Measurements from ENCODE around the gene ZNF474. TPM values are rescaled to one million over a fixed set of nuclear protein-coding genes. Genes with fewer than 3 reads are reported as not detected.
A peak's percentile ranks its signal among the peaks of the same experiment; 100 is the strongest.

ZNF474 gene
- total and polyA plus RNA-seq, 7 experiments from 2014 or later, result 0.24 TPM; not detected in 4

GRCh38 chr5:122156724-122157325 is 27.5 kb downstream of the ZNF474 start:
- CTCF ChIA-PET, result interaction anchor here (1.2 kb wide), 1 partner anchor 11 kb away, joined by 3 read pairs; no protein-coding TSS in a partner anchor

GRCh38 chr5:122162100-122162638 is 32.8 kb downstream of the ZNF474 start:
- H3K4me3 ChIP-seq (ENCODE audit: low read length), result no peak overlapping the region
- Mint-ChIP-seq H3K27me3 (peaks cover 0 to 4% (median 0%) of the 10 kb centered on the region in 5 donors), H3K4me1 (no peaks in the 10 kb centered on the region), H3K4me3 (no peak overlapping the region), H3K36me3 (no peaks in the 10 kb centered on the region), H3K9me3 (no peaks in the 10 kb centered on the region), H3K27ac (no peak overlapping the region)
- no peaks in the 10 kb centered on the region for H3K4me1 ChIP-seq (ENCODE audit: control insufficient read depth in 2 of 2, insufficient read depth in 2 of 2, low read length in 2 of 2)
- intact Hi-C loops (cut with micrococcal nuclease), result no loop called here
- ATAC-seq (no peak), DNase-seq (no peak)
- H3K9me3 ChIP-seq (ENCODE audit: control insufficient read depth in 2 of 3, low read length in 3 of 3), result no peaks in the 10 kb centered on the region
- H3K27ac ChIP-seq (ENCODE audit: low read depth, low read length), result no peak overlapping the region
- no peaks in the 10 kb centered on the region for H3K36me3 ChIP-seq (ENCODE audit: control insufficient read depth in 2 of 3, insufficient read depth in 3 of 3, low read length in 3 of 3)
- no peaks in the 10 kb centered on the region for H3K27me3 ChIP-seq (ENCODE audit: control insufficient read depth in 2 of 2, insufficient read depth in 2 of 2, low read length in 2 of 2)
- ChIA-PET POLR2A (no interaction called here), CTCF (no interaction called here)

More at GRCh38 chr5:122156724-122157325, 27.5 kb downstream of the ZNF474 start:
- H3K27ac ChIP-seq (ENCODE audit: low read depth, low read length), result no peak overlapping the region
- POLR2A ChIA-PET, result no interaction called here
- no peak for ATAC-seq
- no peaks in the 10 kb centered on the region for H3K9me3 ChIP-seq (ENCODE audit: control insufficient read depth in 2 of 3, low read length in 3 of 3)
- H3K27me3 Mint-ChIP-seq, result peaks cover 0 to 4% (median 0%) of the 10 kb centered on the region in 5 donors
- no peaks in the 10 kb centered on the region for H3K4me1 ChIP-seq (ENCODE audit: control insufficient read depth in 2 of 2, insufficient read depth in 2 of 2, low read length in 2 of 2)
- H3K4me3 ChIP-seq (ENCODE audit: low read length), result no peak overlapping the region
- H3K9me3 Mint-ChIP-seq, result no peaks in the 10 kb centered on the region
- peaks cover 0 to 26% (median 9%) of the 10 kb centered on the region in 7 donors for H3K4me1 Mint-ChIP-seq
- H3K36me3 ChIP-seq (ENCODE audit: control insufficient read depth in 2 of 3, insufficient read depth in 3 of 3, low read length in 3 of 3), result no peaks in the 10 kb centered on the region
- H3K4me3 Mint-ChIP-seq, result no peak overlapping the region
- peak in 4 of 9 donors; percentile 4 to 20 (median 17) for DNase-seq
- no peaks in the 10 kb centered on the region for H3K27me3 ChIP-seq (ENCODE audit: control insufficient read depth in 2 of 2, insufficient read depth in 2 of 2, low read length in 2 of 2)
- intact Hi-C loops (cut with micrococcal nuclease), result no loop called here
- no peaks in the 10 kb centered on the region for H3K36me3 Mint-ChIP-seq
- no peak overlapping the region for H3K27ac Mint-ChIP-seq

DNA sequence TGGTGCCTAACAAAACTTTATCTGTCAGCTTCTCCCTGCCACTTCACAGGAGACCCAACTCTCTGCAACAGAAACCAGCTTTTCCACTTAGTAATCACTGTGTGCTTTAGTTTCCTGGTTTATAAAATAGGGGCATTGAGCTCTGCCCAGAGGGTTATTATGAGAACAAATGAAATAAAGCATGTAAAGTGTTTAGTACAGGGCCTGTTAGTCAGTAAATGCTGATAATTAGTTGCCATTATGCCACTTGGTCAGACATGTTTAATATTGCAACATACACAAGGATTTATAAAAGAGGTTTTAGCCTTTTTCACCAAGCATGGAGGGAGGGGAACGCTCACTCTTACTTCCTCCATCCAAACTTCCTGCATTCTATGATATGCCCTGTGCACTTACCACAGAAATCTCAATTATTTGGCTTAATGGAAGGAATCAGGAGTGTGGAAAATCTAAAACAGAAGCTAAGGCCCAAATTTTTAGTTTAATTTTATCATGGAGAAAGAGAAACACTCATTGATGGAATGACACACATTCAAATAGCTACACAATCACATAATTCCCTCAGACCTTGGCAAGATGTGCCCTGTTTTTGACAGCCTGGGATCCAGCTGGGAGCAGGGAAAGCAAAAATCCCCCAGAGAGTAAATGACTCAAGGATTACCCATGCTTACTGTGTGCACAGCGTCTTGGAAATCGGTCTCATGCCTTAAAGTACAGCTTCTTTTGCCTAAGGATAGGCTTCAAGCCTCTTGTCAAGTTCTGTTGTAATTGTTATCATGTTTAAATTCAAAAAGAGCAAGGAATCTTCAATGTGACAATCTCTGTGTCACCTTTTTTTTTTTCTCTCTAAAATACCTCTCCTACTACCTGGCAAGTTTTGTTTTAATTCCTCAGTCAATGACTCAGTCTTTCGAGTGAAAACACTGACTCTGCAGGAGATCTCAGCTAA is 34.0 kb downstream of the ZNF474 start:
- H3K4me3 ChIP-seq (ENCODE audit: low read length), result no peak overlapping the region
- ATAC-seq (no peak), DNase-seq (no peak)
- no peaks in the 10 kb centered on the region for H3K4me1 ChIP-seq (ENCODE audit: control insufficient read depth in 2 of 2, insufficient read depth in 2 of 2, low read length in 2 of 2)
- ChIA-PET CTCF (no interaction called here), POLR2A (no interaction called here)
- H3K27ac Mint-ChIP-seq, result no peak overlapping the region
- H3K9me3 Mint-ChIP-seq, result no peaks in the 10 kb centered on the region
- intact Hi-C loops (cut with micrococcal nuclease), result no loop called here
- H3K4me1 Mint-ChIP-seq, result no peaks in the 10 kb centered on the region
- no peaks in the 10 kb centered on the region for H3K9me3 ChIP-seq (ENCODE audit: control insufficient read depth in 2 of 3, low read length in 3 of 3)
- H3K36me3 ChIP-seq (ENCODE audit: control insufficient read depth in 2 of 3, insufficient read depth in 3 of 3, low read length in 3 of 3), result no peaks in the 10 kb centered on the region
- no peaks in the 10 kb centered on the region for H3K27me3 ChIP-seq (ENCODE audit: control insufficient read depth in 2 of 2, insufficient read depth in 2 of 2, low read length in 2 of 2)
- no peak overlapping the region for H3K4me3 Mint-ChIP-seq
- H3K27ac ChIP-seq (ENCODE audit: low read depth, low read length), result no peak overlapping the region
- no peaks in the 10 kb centered on the region for H3K36me3 Mint-ChIP-seq
- peaks cover 0 to 4% (median 0%) of the 10 kb centered on the region in 5 donors for H3K27me3 Mint-ChIP-seq

GRCh38 chr5:122164070-122164435 is 34.7 kb downstream of the ZNF474 start:
- ATAC-seq, result no peak
- no peak overlapping the region for H3K27ac ChIP-seq (ENCODE audit: low read depth, low read length)
- no peak overlapping the region for H3K4me3 ChIP-seq (ENCODE audit: low read length)
- intact Hi-C loops (cut with micrococcal nuclease), result no loop called here
- DNase-seq, result no peak
- ChIA-PET POLR2A (no interaction called here), CTCF (no interaction called here)
- H3K4me3 Mint-ChIP-seq, result no peak overlapping the region
- H3K36me3 Mint-ChIP-seq, result no peaks in the 10 kb centered on the region
- H3K27me3 Mint-ChIP-seq, result peaks cover 0 to 6% (median 0%) of the 10 kb centered on the region in 5 donors
- H3K27ac Mint-ChIP-seq, result no peak overlapping the region
- H3K27me3 ChIP-seq (ENCODE audit: control insufficient read depth in 2 of 2, insufficient read depth in 2 of 2, low read length in 2 of 2), result no peaks in the 10 kb centered on the region
- no peaks in the 10 kb centered on the region for H3K9me3 ChIP-seq (ENCODE audit: control insufficient read depth in 2 of 3, low read length in 3 of 3)
- no peaks in the 10 kb centered on the region for H3K36me3 ChIP-seq (ENCODE audit: control insufficient read depth in 2 of 3, insufficient read depth in 3 of 3, low read length in 3 of 3)
- no peaks in the 10 kb centered on the region for H3K9me3 Mint-ChIP-seq
- H3K4me1 ChIP-seq (ENCODE audit: control insufficient read depth in 2 of 2, insufficient read depth in 2 of 2, low read length in 2 of 2), result no peaks in the 10 kb centered on the region
- no peaks in the 10 kb centered on the region for H3K4me1 Mint-ChIP-seq

DNA sequence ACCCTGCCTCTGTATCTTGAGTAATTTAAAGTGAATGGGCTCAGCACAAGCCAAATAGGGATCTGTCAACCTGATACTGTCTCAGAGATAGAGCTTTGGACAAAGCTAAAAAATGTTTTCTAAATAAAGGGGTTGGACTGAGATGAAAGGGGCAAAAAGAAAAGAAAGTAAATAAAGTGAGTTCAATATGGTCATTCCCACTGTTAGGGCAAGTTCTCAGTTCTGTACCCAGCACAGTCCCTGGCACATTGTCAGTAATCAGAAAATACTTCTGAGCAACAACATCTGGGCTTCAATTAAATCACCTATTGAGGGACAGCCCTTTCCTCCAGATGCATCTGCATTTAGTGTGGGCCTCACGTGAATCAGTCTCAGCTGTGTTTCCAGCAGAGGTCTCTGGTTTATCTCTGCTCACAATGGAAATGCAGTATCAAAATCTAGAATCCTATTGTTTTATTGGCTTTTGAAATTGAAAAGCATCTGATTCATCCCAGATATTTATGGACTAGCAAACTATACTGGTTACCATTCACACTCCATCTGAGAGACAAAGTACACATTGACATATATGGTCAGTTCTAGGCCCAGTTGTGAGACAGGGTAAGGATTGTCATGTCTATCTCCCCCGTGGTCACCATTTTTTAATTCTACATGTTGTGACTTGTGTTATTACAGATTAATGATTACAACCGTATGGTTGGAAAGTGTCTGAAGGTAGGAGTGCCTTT is 35.6 kb downstream of the ZNF474 start:
- no peaks in the 10 kb centered on the region for H3K9me3 Mint-ChIP-seq
- no peaks in the 10 kb centered on the region for H3K36me3 Mint-ChIP-seq
- intact Hi-C loops (cut with micrococcal nuclease), result no loop called here
- Histone ChIP-seq H3K9me3 (ENCODE audit: control insufficient read depth in 2 of 3, low read length in 3 of 3) (no peaks in the 10 kb centered on the region), H3K36me3 (ENCODE audit: control insufficient read depth in 2 of 3, insufficient read depth in 3 of 3, low read length in 3 of 3) (no peaks in the 10 kb centered on the region), H3K4me3 (ENCODE audit: low read length) (no peak overlapping the region), H3K27ac (ENCODE audit: low read depth, low read length) (no peak overlapping the region), H3K27me3 (ENCODE audit: control insufficient read depth in 2 of 2, insufficient read depth in 2 of 2, low read length in 2 of 2) (no peaks in the 10 kb centered on the region), H3K4me1 (ENCODE audit: control insufficient read depth in 2 of 2, insufficient read depth in 2 of 2, low read length in 2 of 2) (no peaks in the 10 kb centered on the region)
- no peak for ATAC-seq
- H3K4me3 Mint-ChIP-seq, result no peak overlapping the region
- ChIA-PET CTCF (no interaction called here), POLR2A (no interaction called here)
- H3K4me1 Mint-ChIP-seq, result no peaks in the 10 kb centered on the region
- no peak overlapping the region for H3K27ac Mint-ChIP-seq
- no peak for DNase-seq
- peaks cover 0 to 6% (median 0%) of the 10 kb centered on the region in 5 donors for H3K27me3 Mint-ChIP-seq

GRCh38 chr5:122165559-122166078 is 36.3 kb downstream of the ZNF474 start:
- Histone ChIP-seq H3K4me3 (ENCODE audit: low read length) (no peak overlapping the region), H3K9me3 (ENCODE audit: control insufficient read depth in 2 of 3, low read length in 3 of 3) (no peaks in the 10 kb centered on the region), H3K27ac (ENCODE audit: low read depth, low read length) (no peak overlapping the region), H3K27me3 (ENCODE audit: control insufficient read depth in 2 of 2, insufficient read depth in 2 of 2, low read length in 2 of 2) (no peaks in the 10 kb centered on the region), H3K4me1 (ENCODE audit: control insufficient read depth in 2 of 2, insufficient read depth in 2 of 2, low read length in 2 of 2) (no peaks in the 10 kb centered on the region), H3K36me3 (ENCODE audit: control insufficient read depth in 2 of 3, insufficient read depth in 3 of 3, low read length in 3 of 3) (no peaks in the 10 kb centered on the region)
- Mint-ChIP-seq H3K27ac (no peak overlapping the region), H3K4me3 (no peak overlapping the region), H3K4me1 (no peaks in the 10 kb centered on the region), H3K27me3 (peaks cover 0 to 6% (median 0%) of the 10 kb centered on the region in 5 donors), H3K9me3 (no peaks in the 10 kb centered on the region), H3K36me3 (no peaks in the 10 kb centered on the region)
- ChIA-PET POLR2A (no interaction called here), CTCF (no interaction called here)
- ATAC-seq (no peak), DNase-seq (no peak)
- intact Hi-C loops (cut with micrococcal nuclease), result no loop called here

Measured in naive thymus-derived CD4-positive, alpha-beta T cell (primary cell).